ENCODE data around the gene BEGAIN.

DNA sequence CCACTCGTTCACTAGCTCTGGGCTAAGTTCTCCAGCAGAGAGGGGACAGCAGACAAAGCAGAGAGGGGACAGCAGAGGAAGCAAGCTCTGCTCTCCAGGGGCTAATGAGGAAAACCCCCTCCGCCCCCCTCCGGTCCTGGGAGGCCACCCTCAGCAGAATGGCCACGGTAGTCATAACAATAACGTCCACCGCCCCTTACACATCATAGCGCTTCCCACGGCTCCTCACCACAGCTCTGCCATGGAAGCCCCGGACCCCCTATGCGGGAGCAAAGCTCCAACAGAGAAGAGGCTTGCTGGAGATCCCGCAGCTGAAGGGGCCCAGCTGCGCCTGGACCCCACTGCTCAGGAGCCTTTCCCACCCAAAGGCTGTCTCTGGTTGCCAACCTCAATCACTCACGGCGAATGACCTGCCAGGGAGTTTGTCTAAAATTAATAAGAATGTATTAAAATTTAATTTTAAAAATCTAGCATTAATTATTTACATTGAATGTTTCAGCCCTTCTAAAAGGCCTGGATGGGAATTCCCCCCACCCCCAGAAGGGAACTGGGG, 17.4 kb downstream of the BEGAIN start:
- TF ChIP-seq POLR2A (IDR thresholded peaks at IDR 0.05) (no peak), POLR2AphosphoS5 (IDR thresholded peaks at IDR 0.05) (no peak)
- TF ChIP-seq, protein P1, sequence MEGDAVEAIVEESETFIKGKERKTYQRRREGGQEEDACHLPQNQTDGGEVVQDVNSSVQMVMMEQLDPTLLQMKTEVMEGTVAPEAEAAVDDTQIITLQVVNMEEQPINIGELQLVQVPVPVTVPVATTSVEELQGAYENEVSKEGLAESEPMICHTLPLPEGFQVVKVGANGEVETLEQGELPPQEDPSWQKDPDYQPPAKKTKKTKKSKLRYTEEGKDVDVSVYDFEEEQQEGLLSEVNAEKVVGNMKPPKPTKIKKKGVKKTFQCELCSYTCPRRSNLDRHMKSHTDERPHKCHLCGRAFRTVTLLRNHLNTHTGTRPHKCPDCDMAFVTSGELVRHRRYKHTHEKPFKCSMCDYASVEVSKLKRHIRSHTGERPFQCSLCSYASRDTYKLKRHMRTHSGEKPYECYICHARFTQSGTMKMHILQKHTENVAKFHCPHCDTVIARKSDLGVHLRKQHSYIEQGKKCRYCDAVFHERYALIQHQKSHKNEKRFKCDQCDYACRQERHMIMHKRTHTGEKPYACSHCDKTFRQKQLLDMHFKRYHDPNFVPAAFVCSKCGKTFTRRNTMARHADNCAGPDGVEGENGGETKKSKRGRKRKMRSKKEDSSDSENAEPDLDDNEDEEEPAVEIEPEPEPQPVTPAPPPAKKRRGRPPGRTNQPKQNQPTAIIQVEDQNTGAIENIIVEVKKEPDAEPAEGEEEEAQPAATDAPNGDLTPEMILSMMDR (IDR thresholded peaks at IDR 0.05 in 8 of 11, conservative IDR thresholded peaks at IDR 0.05 in 3 of 11): no peak

Measured in spleen (tissue), 7 donors.